Neutrophil (primary cell): ENCODE results near the gene PDE7B.

Experiments
- H3K27ac ChIP-seq: fragments of 200-600 bp; sonication (generic); 2 replicates; pipeline ENCODE4 v1.5.1; 2016; ENCODE audit warnings: mild to moderate bottlenecking, moderate library complexity
- H3K27me3 ChIP-seq: fragments of 200-600 bp; sonication (generic); 2 replicates; pipeline ENCODE4 v1.6.0; 2016; ENCODE audit warnings: mild to moderate bottlenecking
- H3K36me3 ChIP-seq: fragments of 200-600 bp; sonication (generic); 2 replicates; pipeline ENCODE4 v1.5.1; 2017
- H3K4me1 ChIP-seq, 2 experiments: fragments of 200-600 bp in 1 of 2; sonication (generic) in 1 of 2; 1 replicate in 1 of 2; 2 replicates in 1 of 2; pipeline versions ENCODE4 v1.5.1 to v1.6.1; 2013 to 2016; ENCODE audit warnings: low read depth in 1 of 2, low read length in 1 of 2, mild to moderate bottlenecking in 1 of 2, moderate library complexity in 1 of 2; ENCODE audit not compliant: control insufficient read depth in 1 of 2, insufficient read depth in 1 of 2
- H3K4me3 ChIP-seq, 2 experiments: fragments of 200-600 bp in 1 of 2; sonication (generic) in 1 of 2; 1 replicate in 1 of 2; 2 replicates in 1 of 2; pipeline ENCODE4 v1.5.1; 2013 to 2016; ENCODE audit warnings: low read depth in 1 of 2, low read length in 1 of 2, mild to moderate bottlenecking in 1 of 2, moderate library complexity in 1 of 2
- H3K9me3 ChIP-seq: fragments of 200-600 bp; sonication (generic); 2 replicates; pipeline ENCODE4 v1.5.1; 2016
- CTCF ChIP-seq: fragments of 200-600 bp; sonication (generic); IDR thresholded peaks from 2 replicates; pipeline ENCODE4 v1.5.1; 2016; ENCODE audit warnings: antibody characterized with exemption

Gene PDE7B

GRCh38 chr6:135852746-135853145 lies 1.2 kb downstream of the PDE7B start:
- H3K4me1 ChIP-seq: peaks cover 6 to 9% of the 10 kb centered on the region in 2 experiments
- H3K27me3 ChIP-seq: no peaks in the 10 kb centered on the region
- TF ChIP-seq CTCF: no peak
- H3K36me3 ChIP-seq: no peaks in the 10 kb centered on the region
- H3K9me3 ChIP-seq: no peaks in the 10 kb centered on the region
- no peak overlapping the region for H3K4me3 ChIP-seq
- no peak overlapping the region for H3K27ac ChIP-seq

- H3K9me3 ChIP-seq: no peaks in the 10 kb centered on the region
- H3K4me3 ChIP-seq: no peak overlapping the region
- no peak for TF ChIP-seq CTCF
- no peaks in the 10 kb centered on the region for H3K36me3 ChIP-seq
- H3K4me1 ChIP-seq: peaks cover 6 to 9% of the 10 kb centered on the region in 2 experiments
- no peak overlapping the region for H3K27ac ChIP-seq
- no peaks in the 10 kb centered on the region for H3K27me3 ChIP-seq
These were observed 1.7 kb downstream of the PDE7B start for GRCh38 chr6:135853227-135853626.

- Histone ChIP-seq H3K36me3 (no peaks in the 10 kb centered on the region), H3K4me1 (peaks cover 6 to 9% of the 10 kb centered on the region in 2 experiments), H3K9me3 (no peaks in the 10 kb centered on the region), H3K27ac (no peak overlapping the region), H3K4me3 (no peak overlapping the region), H3K27me3 (no peaks in the 10 kb centered on the region)
- TF ChIP-seq CTCF: no peak
These were observed 2.5 kb downstream of the PDE7B start for GRCh38 chr6:135853986-135854385.

- H3K27ac ChIP-seq: no peak overlapping the region
- no peaks in the 10 kb centered on the region for H3K9me3 ChIP-seq
- H3K4me3 ChIP-seq: no peak overlapping the region
- H3K4me1 ChIP-seq: peaks cover 6 to 9% of the 10 kb centered on the region in 2 experiments
- no peaks in the 10 kb centered on the region for H3K27me3 ChIP-seq
- no peaks in the 10 kb centered on the region for H3K36me3 ChIP-seq
- no peak for TF ChIP-seq CTCF
These were observed 3.3 kb downstream of the PDE7B start for GRCh38 chr6:135854799-135855198.

- Histone ChIP-seq H3K4me1 (no peaks in the 10 kb centered on the region), H3K9me3 (no peaks in the 10 kb centered on the region), H3K36me3 (no peaks in the 10 kb centered on the region), H3K27me3 (no peaks in the 10 kb centered on the region), H3K4me3 (no peak overlapping the region), H3K27ac (no peak overlapping the region)
- no peak for TF ChIP-seq CTCF
These were observed 7.4 kb downstream of the PDE7B start for GRCh38 chr6:135858931-135859330.

- H3K36me3 ChIP-seq: no peaks in the 10 kb centered on the region
- TF ChIP-seq CTCF: no peak
- H3K4me1 ChIP-seq: no peaks in the 10 kb centered on the region
- H3K4me3 ChIP-seq: no peak overlapping the region
- H3K9me3 ChIP-seq: no peaks in the 10 kb centered on the region
- H3K27ac ChIP-seq: no peak overlapping the region
- no peaks in the 10 kb centered on the region for H3K27me3 ChIP-seq
These were observed 8.9 kb downstream of the PDE7B start for GRCh38 chr6:135860361-135860760.
